ENCODE results near the gene LRRTM4. TPM values are rescaled to one million over a fixed set of nuclear protein-coding genes. Genes with fewer than 3 reads are reported as not detected.

The LRRTM4 gene
- total RNA-seq, 1 experiment from 2014 or later, result 0.23 TPM

- no peaks in the 10 kb centered on the region for H3K27me3 ChIP-seq (ENCODE audit: control insufficient read depth, insufficient read depth, low read length)
- ATAC-seq, result no peak
- no peaks in the 10 kb centered on the region for H3K36me3 ChIP-seq (ENCODE audit: control insufficient read depth, insufficient read depth, low read length)
- no peaks in the 10 kb centered on the region for H3K4me1 ChIP-seq (ENCODE audit: control insufficient read depth, insufficient read depth, low read length)
- intact Hi-C loops (cut with micrococcal nuclease; ENCODE audit: unreplicated experiment), result no loop called here
- H3K4me3 ChIP-seq (ENCODE audit: low read depth in 2 of 2, low read length in 2 of 2), result no peak overlapping the region
- no peak overlapping the region for H3K27ac ChIP-seq (ENCODE audit: low read length)
- no peak for DNase-seq (ENCODE audit: low read depth, low spot score)
- no peaks in the 10 kb centered on the region for H3K9me3 ChIP-seq (ENCODE audit: control insufficient read depth, insufficient read depth, low read depth, low read length)
- in situ Hi-C loops (cut with HindIII; ENCODE audit: low pct_unique_long_range_greater_than_20kb, low sequenced_read_pairs), result no loop called here
- CTCF ChIA-PET, result no interaction called here
- TF ChIP-seq TCF7L2 (IDR thresholded peaks at IDR 0.05; ENCODE audit: low read depth, low read length) (no peak), POLR2AphosphoS5 (IDR thresholded peaks at IDR 0.05; ENCODE audit: low read depth, low read length) (no peak), CTCF (IDR thresholded peaks at IDR 0.05) (no peak), SIN3A (IDR thresholded peaks at IDR 0.05; ENCODE audit: borderline replicate concordance, insufficient read depth, low read depth, low read length) (no peak)
- TF ChIP-seq, protein P1, sequence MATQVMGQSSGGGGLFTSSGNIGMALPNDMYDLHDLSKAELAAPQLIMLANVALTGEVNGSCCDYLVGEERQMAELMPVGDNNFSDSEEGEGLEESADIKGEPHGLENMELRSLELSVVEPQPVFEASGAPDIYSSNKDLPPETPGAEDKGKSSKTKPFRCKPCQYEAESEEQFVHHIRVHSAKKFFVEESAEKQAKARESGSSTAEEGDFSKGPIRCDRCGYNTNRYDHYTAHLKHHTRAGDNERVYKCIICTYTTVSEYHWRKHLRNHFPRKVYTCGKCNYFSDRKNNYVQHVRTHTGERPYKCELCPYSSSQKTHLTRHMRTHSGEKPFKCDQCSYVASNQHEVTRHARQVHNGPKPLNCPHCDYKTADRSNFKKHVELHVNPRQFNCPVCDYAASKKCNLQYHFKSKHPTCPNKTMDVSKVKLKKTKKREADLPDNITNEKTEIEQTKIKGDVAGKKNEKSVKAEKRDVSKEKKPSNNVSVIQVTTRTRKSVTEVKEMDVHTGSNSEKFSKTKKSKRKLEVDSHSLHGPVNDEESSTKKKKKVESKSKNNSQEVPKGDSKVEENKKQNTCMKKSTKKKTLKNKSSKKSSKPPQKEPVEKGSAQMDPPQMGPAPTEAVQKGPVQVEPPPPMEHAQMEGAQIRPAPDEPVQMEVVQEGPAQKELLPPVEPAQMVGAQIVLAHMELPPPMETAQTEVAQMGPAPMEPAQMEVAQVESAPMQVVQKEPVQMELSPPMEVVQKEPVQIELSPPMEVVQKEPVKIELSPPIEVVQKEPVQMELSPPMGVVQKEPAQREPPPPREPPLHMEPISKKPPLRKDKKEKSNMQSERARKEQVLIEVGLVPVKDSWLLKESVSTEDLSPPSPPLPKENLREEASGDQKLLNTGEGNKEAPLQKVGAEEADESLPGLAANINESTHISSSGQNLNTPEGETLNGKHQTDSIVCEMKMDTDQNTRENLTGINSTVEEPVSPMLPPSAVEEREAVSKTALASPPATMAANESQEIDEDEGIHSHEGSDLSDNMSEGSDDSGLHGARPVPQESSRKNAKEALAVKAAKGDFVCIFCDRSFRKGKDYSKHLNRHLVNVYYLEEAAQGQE (IDR thresholded peaks at IDR 0.05; ENCODE audit: insufficient read depth in 1 of 2, low read depth in 2 of 2, low read length in 1 of 2), result no peak
- no TSS peak for BruUV-seq (replicated peaks)
- POLR2A ChIA-PET, result no interaction called here
Observed at GRCh38 chr2:77104554-77104953, 417.6 kb downstream of the LRRTM4 start.

DNA sequence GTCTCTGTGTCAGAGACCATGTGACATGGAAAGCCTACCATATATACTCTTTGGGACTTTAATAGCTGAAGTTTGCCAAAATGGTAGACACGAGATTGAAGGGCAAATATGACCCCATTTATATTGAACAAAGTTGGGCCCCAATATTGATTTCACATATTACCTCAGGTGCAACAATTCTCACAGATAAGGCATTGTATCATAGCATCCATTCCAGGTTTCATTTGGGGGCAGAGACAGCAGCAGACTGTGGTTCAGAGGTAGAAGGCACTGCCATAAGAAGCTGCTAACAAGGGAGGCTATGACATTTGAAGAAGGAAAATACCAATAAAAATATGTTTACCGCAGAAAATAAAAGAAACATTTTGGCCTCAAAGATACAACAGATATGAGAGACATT is 419.2 kb downstream of the LRRTM4 start:
- CTCF ChIA-PET, result no interaction called here
- H3K27me3 ChIP-seq (ENCODE audit: control insufficient read depth, insufficient read depth, low read length), result no peaks in the 10 kb centered on the region
- no TSS peak for BruUV-seq (replicated peaks)
- intact Hi-C loops (cut with micrococcal nuclease; ENCODE audit: unreplicated experiment) (no loop called here), in situ Hi-C loops (cut with HindIII; ENCODE audit: low pct_unique_long_range_greater_than_20kb, low sequenced_read_pairs) (no loop called here)
- H3K4me3 ChIP-seq (ENCODE audit: low read depth in 2 of 2, low read length in 2 of 2), result no peak overlapping the region
- no peak overlapping the region for H3K27ac ChIP-seq (ENCODE audit: low read length)
- POLR2A ChIA-PET, result no interaction called here
- H3K9me3 ChIP-seq (ENCODE audit: control insufficient read depth, insufficient read depth, low read depth, low read length), result no peaks in the 10 kb centered on the region
- H3K36me3 ChIP-seq (ENCODE audit: control insufficient read depth, insufficient read depth, low read length), result no peaks in the 10 kb centered on the region
- ATAC-seq (no peak), DNase-seq (ENCODE audit: low read depth, low spot score) (no peak)
- TF ChIP-seq POLR2AphosphoS5 (IDR thresholded peaks at IDR 0.05; ENCODE audit: low read depth, low read length) (no peak), CTCF (IDR thresholded peaks at IDR 0.05) (no peak), TCF7L2 (IDR thresholded peaks at IDR 0.05; ENCODE audit: low read depth, low read length) (no peak), SIN3A (IDR thresholded peaks at IDR 0.05; ENCODE audit: borderline replicate concordance, insufficient read depth, low read depth, low read length) (no peak)
- TF ChIP-seq, protein P1 (IDR thresholded peaks at IDR 0.05; ENCODE audit: insufficient read depth in 1 of 2, low read depth in 2 of 2, low read length in 1 of 2), result no peak
- H3K4me1 ChIP-seq (ENCODE audit: control insufficient read depth, insufficient read depth, low read length), result no peaks in the 10 kb centered on the region
